Neural cell (in vitro differentiated cells): Measurements from ENCODE around the gene INPP4B.

ENCODE experiments used
- CTCF ChIP-seq: fragments of 450-650 bp; IDR thresholded peaks from 2 replicates; pipeline ENCODE4 v1.5.1; 2014; ENCODE audit warnings: antibody characterized with exemption, mild to moderate bottlenecking, moderate library complexity; ENCODE audit not compliant: poor library complexity, severe bottlenecking
- EP300 ChIP-seq: fragments of 450-650 bp; conservative IDR thresholded peaks from 2 replicates; pipeline ENCODE4 v1.6.1; 2014; ENCODE audit warnings: antibody characterized with exemption, mild to moderate bottlenecking, moderate library complexity; ENCODE audit not compliant: poor library complexity, severe bottlenecking
- EZH2 ChIP-seq: fragments of 200-600, 300-800 bp; shearing (Covaris generic), sonication (generic); IDR thresholded peaks from 2 replicates; pipeline ENCODE4 v1.6.1; 2014; ENCODE audit warnings: antibody characterized with exemption, low read length, borderline replicate concordance, mild to moderate bottlenecking; ENCODE audit not compliant: insufficient read depth, poor library complexity, severe bottlenecking
- POLR2AphosphoS5 ChIP-seq: IDR thresholded peaks from 2 replicates; pipeline ENCODE4 v1.6.1; 2012
- RAD21 ChIP-seq: fragments of 450-650 bp; conservative IDR thresholded peaks from 2 replicates; pipeline ENCODE4 v1.6.1; 2014; ENCODE audit warnings: antibody characterized with exemption, mild to moderate bottlenecking, moderate library complexity
- REST ChIP-seq: IDR thresholded peaks from 2 replicates; pipeline ENCODE4 v1.6.1; 2012; ENCODE audit warnings: borderline replicate concordance
- SMC3 ChIP-seq: fragments of 450-650 bp; conservative IDR thresholded peaks from 2 replicates; pipeline ENCODE4 v1.6.1; 2014; ENCODE audit warnings: antibody characterized with exemption, mild to moderate bottlenecking, moderate library complexity; ENCODE audit not compliant: poor library complexity

GRCh38 chr4:142778900-142779299 is 67.2 kb downstream of the INPP4B start:
- TF ChIP-seq CTCF (no peak), EZH2 (no peak), POLR2AphosphoS5 (no peak), SMC3 (no peak), RAD21 (no peak), REST (no peak), EP300 (no peak)
